Measurements from ENCODE around the gene MED16. TPM values are rescaled to one million over a fixed set of nuclear protein-coding genes. Genes with fewer than 3 reads are reported as not detected.

MED16 gene
- total RNA-seq, 1 experiment from 2014 or later: 66.9 TPM

GRCh38 chr19:844546-844971 lies 48.4 kb downstream of the MED16 start:
- Mint-ChIP-seq H3K4me1 (no peaks in the 10 kb centered on the region), H3K27me3 (ENCODE audit: low read depth) (peaks cover 42% of the 10 kb centered on the region), H3K36me3 (no peaks in the 10 kb centered on the region), H3K27ac (no peak overlapping the region), H3K9me3 (peaks cover 4% of the 10 kb centered on the region), H3K4me3 (peak overlapping the region; percentile 52)
- CTCF ChIA-PET: interaction anchor here (0.7 kb wide), 1 partner anchor 981 kb away, joined by 6 read pairs; no protein-coding TSS in a partner anchor
- ATAC-seq (peak; percentile 22; the same call in 1 of the 2 replicates), DNase-seq (ENCODE audit: low spot score) (no peak)
- TF ChIP-seq ETV6 (CRISPR knock-in tag; IDR thresholded peaks at IDR 0.05) (no peak), GTF2I (CRISPR knock-in tag; conservative IDR thresholded peaks at IDR 0.05) (peak; percentile 12; the same call in 1 of the 2 replicates), SMAD3 (CRISPR knock-in tag; IDR thresholded peaks at IDR 0.05; ENCODE audit: borderline replicate concordance) (no peak), USF1 (CRISPR knock-in tag; IDR thresholded peaks at IDR 0.05) (no peak), NR2C2 (CRISPR knock-in tag; IDR thresholded peaks at IDR 0.05) (no peak), ATF1 (CRISPR knock-in tag; IDR thresholded peaks at IDR 0.05) (no peak), CREM (CRISPR knock-in tag; IDR thresholded peaks at IDR 0.05) (no peak), GRHL2 (CRISPR knock-in tag; IDR thresholded peaks at IDR 0.05; ENCODE audit: insufficient replicate concordance, severe bottlenecking) (no peak), ZNF396 (CRISPR knock-in tag; IDR thresholded peaks at IDR 0.05; ENCODE audit: borderline replicate concordance) (no peak), ZNF121 (CRISPR knock-in tag; IDR thresholded peaks at IDR 0.05) (peak; percentile 92), ZNF425 (CRISPR knock-in tag; conservative IDR thresholded peaks at IDR 0.05) (no peak), ZMAT4 (CRISPR knock-in tag; IDR thresholded peaks at IDR 0.05) (no peak), MXD4 (CRISPR knock-in tag; IDR thresholded peaks at IDR 0.05; ENCODE audit: borderline replicate concordance) (no peak)
- POLR2A ChIA-PET: no interaction called here

- DNase-seq (ENCODE audit: low spot score) (no peak), ATAC-seq (no peak; the same call in 1 of the 2 replicates)
- Mint-ChIP-seq H3K4me1 (no peaks in the 10 kb centered on the region), H3K9me3 (peaks cover 4% of the 10 kb centered on the region), H3K27me3 (ENCODE audit: low read depth) (peaks cover 42% of the 10 kb centered on the region), H3K36me3 (no peaks in the 10 kb centered on the region), H3K4me3 (peak overlapping the region; percentile 52), H3K27ac (no peak overlapping the region)
- POLR2A ChIA-PET: no interaction called here
- CTCF ChIA-PET: interaction anchor here (1.1 kb wide), 1 partner anchor 13 kb away, joined by 6 read pairs; no protein-coding TSS in a partner anchor
- TF ChIP-seq PRDM15 (CRISPR knock-in tag; IDR thresholded peaks at IDR 0.05) (no peak), MAX (CRISPR knock-in tag; IDR thresholded peaks at IDR 0.05) (no peak), ERG (CRISPR knock-in tag; IDR thresholded peaks at IDR 0.05) (no peak), HMGA2 (CRISPR knock-in tag; IDR thresholded peaks at IDR 0.05) (no peak), ZNF219 (CRISPR knock-in tag; IDR thresholded peaks at IDR 0.05; ENCODE audit: borderline replicate concordance) (no peak), ZNF232 (CRISPR knock-in tag; IDR thresholded peaks at IDR 0.05) (no peak), RELA (CRISPR knock-in tag; IDR thresholded peaks at IDR 0.05; ENCODE audit: borderline replicate concordance) (no peak), ZNF263 (CRISPR knock-in tag; IDR thresholded peaks at IDR 0.05; ENCODE audit: low read depth) (no peak), CTCF (IDR thresholded peaks at IDR 0.05) (no peak), CREM (CRISPR knock-in tag; IDR thresholded peaks at IDR 0.05) (no peak), EMX1 (CRISPR knock-in tag; IDR thresholded peaks at IDR 0.05) (no peak), ZNF121 (CRISPR knock-in tag; IDR thresholded peaks at IDR 0.05) (no peak)
Measured at GRCh38 chr19:843836-844545, 49.0 kb downstream of the MED16 start.

All from WTC11 (cell line).